Right renal cortex interstitium (tissue), 3 donors: Measurements from ENCODE around the gene IL24. TPM values are rescaled to one million over a fixed set of nuclear protein-coding genes. Genes with fewer than 3 reads are reported as not detected.
"Not testable (repeated sequence)": the region's sequence is repeated elsewhere in the genome, so short reads cannot be mapped to it uniquely, and the experiment has no call there.

ENCODE experiments used
- DNase-seq, 3 donors: peaks; one replicate each; pipeline ENCODE4 v3.0.0-alpha.2; 2013; ENCODE audit warnings: low read depth in 3 of 3, low spot score in 2 of 3
- polyA plus RNA-seq, 3 donors: library from polyadenylated mRNA; unstranded; fragments of 120-200 nt; gene quantifications; one replicate each; pipeline ENCODE4 v1.2.1, GENCODE V29; 2013; ENCODE audit not compliant: insufficient read length in 3 of 3

IL24 gene
- polyA plus RNA-seq, 3 donors = 0.18 to 0.35 (median 0.35) TPM

DNA sequence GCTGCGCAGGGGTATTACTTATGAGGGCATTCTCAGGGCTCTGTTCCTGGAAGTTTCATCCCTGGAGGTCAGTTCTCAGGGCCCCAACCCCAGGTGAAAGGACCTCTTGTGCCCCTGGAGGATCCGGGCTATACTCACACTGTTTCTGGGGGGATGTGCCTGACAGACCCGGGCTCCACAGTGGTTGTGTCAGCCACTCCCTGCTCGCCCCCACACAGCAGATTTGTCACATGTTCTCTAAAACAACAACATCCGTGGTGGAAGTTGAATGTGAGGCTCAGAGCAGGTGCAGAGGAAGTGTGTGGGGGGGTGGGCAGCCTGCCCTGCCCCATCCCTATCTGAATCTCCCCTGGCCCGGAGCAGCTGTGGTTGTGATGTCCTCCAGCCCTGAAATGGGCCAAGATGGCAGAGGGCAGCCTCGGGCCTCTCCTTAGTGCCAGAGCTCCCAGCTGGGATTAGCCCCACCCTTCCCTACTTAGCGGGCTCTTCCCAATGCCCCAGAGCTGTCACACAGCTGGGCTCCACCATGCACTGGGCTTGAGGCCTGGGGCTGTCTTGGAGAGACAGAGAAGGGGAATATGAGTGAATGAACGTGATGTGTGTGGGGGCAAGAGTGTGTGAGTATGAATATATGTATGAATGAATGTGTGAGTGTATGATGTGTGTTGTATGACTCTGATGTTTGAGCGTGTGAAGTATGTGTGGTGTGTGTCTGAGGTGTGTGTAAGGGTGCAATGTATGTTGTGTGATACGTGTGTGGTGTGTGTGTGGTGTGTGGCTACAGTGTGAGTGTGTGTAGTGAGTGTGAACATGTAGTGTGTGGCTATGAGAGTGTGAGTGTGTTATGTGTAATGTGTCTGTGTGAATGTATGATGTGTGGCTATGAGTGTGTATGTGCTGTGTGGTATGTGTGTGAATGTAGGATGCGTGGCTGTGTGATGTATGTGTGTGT is 26.0 kb downstream of the IL24 start:
- no peak for DNase-seq

DNA sequence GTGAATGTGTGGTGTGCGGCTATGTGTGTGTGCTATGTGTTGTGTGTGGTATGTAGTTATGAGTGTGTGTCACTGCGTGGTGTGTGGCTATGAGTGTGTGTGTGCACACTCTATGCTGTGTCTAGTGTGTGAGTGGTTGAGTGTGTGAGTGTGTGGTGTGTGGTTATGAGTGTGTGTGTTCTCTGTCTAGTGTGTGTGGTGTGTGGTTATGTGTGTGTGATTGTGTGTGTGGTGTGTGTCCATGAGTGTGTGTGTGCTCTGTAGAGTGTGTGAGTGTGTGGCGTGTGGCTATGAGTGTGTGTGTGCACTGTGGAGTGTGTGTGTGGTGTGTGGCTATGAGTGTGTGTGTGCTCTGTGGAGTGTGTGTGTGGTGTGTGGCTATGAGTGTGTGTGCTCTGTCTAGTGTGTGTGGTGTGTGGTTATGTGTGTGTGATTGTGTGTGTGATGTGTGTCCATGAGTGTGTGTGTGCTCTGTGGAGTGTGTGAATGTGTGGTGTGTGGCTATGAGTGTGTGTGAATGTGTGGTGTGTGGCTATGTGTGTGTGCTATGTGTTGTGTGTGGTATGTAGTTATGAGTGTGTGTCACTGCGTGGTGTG is 26.8 kb downstream of the IL24 start:
- DNase-seq = not testable (repeated sequence)

DNA sequence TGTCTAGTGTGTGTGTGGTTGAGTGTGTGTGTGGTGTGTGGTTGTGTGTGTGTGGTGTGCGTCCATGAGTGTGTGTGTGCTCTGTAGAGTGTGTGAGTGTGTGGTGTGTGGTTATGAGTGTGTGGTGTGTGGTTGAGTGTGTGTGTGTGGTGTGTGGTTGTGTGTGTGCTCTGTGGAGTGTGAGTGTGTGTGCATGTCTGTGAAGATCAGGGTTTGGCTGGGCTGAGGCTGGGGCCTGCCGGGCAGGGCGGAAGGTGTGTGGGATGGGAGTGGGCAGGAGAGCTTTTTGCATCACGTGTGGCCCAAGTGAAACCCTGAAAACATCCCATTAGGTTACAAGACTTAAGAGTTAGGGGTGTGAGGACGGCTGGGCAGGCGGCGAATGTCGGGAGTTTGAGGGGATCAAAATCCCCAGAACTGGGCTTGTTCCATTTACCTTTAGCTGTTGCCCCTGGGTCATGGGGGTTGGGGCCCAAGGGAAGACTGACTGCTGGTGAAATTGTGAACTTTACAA is 27.4 kb downstream of the IL24 start:
- DNase-seq = no peak

- no peak for DNase-seq
These were observed 28.0 kb downstream of the IL24 start for GRCh38 chr1:206925106-206925736.

DNA sequence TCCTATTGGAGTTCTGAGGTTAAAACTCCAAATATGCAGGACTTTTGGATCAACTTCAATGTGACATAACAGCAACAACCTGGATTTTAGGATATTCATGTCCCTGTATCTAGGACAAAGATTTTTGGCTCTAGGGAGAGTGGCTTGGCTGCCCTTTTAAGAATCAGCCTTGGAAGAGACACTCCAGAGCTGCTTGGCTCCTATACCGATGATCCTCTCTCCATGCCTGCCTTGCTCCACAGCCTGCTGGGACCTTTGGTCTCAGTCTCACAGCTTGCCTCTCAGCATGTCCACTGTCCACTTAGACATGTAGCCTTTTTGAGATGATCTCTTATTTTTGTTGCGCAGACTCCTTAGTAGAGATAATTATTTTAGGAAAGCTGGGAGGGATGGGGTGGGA is 29.0 kb downstream of the IL24 start:
- DNase-seq = no peak

DNA sequence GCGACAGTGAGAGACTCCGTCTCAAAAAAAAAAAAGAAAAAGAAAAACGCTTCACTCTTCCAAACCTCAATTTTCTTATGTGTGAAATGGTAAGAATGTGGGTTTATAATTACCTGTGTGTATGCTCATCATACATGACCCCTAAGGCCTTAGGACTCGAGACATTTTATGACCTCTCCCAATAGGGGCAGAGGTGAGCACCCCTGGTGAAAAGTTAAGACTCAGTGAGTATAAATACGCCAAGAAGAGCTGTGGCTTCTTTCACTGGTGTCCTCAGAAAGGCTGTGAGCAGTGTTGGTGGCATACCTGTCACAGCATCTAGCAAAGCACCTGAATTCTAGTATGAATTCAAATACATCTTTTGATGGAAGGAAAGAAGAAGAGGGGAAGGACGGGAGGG is 32.3 kb downstream of the IL24 start:
- DNase-seq = no peak

- DNase-seq = no peak
These were observed 33.1 kb downstream of the IL24 start for GRCh38 chr1:206930210-206930798.

GRCh38 chr1:206931709-206932108 is 34.5 kb downstream of the IL24 start:
- DNase-seq = no peak

DNA sequence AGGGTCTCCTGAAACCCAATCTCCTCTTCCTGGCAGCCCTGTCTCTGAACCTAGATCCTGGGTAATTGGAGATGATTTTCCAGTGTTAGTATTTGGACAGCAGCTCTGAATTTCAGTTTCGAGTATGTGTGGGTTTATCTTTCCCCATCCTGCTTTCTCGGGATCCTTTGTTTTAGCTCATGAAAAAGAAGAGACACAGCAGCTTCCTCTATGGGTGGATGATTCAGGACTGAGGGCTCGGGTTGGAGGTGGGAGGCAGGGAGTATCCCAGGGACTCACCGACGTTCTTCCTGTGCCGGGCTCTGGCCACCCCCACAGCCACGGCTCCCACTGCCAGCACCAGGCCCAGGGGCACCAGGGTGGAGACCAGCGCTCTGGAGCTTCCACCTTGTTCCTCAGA is 34.9 kb downstream of the IL24 start:
- DNase-seq = no peak

- no peak for DNase-seq
These were observed 36.2 kb downstream of the IL24 start for GRCh38 chr1:206933333-206933945.

GRCh38 chr1:206935491-206936067 is 38.3 kb downstream of the IL24 start:
- no peak for DNase-seq

- no peak for DNase-seq
These were observed 40.2 kb downstream of the IL24 start for GRCh38 chr1:206937425-206937824.

DNA sequence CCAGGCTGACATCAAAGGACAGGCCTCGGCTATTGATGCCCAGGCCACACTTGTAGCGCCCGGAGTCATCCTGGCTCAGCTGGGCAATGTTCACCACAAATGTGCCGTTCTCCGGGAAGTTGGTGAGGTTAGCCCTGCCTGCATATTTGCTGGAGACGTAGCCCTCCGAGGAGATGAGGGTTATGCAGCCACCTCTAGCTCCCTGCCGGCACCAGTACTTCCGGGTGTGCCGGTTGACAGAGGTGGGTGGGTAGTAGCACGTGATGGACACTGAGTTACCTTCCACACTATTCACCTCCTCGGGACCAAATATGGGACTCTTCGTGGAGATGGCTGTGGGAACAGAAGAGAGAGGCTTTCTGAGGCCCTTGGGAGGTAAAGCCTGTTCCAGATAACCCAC is 41.9 kb downstream of the IL24 start:
- no peak for DNase-seq

DNA sequence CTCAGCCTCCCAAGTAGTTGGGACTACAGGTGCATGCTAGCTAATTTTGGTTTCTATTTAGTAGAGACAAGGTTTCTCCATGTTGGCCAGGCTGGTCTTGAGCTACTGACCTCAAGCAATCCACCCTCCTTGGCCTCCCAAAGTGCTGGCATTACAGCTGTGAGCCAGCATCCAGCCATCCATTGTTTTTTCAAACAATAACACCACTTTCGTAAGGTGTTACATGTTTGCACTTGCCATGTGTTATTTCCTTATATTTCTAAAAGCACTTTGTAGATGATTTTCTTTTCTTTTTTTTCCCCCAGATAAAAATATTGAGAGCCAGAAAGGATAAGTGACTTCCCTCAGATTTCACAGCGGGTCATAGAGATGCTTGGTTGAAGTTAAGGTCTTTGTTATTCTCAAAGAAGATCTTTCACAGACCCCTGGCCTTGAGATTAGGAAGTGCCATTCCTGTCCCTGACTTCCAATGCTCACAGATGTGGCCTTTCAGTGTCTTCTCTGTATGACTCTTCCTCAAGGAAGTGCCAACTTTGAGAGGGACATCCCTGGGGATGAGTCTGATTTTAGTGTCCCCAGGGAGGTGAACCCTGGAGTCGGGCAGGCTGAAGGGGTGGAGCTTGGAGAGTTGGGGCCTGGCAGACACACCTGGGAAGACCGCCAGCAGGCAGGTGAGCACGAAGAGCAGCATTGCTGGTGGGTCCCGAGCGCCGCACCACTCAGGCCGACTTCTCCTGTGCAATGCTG is 42.8 kb downstream of the IL24 start:
- no peak for DNase-seq

DNA sequence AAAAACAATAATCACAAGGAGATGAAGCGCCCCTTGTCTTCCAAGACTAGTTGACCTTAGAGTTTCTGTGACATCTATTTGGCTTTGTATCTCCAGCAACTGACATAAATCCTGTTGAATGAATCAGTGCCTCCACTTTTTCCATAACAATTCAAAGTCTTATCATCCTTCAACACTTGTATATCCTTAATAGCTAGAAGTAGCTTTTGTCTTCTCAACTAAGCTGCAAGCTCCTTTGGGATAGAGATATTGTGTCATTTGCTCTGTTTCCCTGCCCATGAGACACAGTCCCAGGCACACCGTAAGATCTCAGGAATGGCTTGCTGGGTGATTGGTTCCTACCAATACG is 43.3 kb downstream of the IL24 start:
- DNase-seq = no peak

GRCh38 chr1:206941766-206942418 is 44.6 kb downstream of the IL24 start:
- DNase-seq = no peak

GRCh38 chr1:206944703-206945102 is 47.5 kb downstream of the IL24 start:
- DNase-seq = no peak

DNA sequence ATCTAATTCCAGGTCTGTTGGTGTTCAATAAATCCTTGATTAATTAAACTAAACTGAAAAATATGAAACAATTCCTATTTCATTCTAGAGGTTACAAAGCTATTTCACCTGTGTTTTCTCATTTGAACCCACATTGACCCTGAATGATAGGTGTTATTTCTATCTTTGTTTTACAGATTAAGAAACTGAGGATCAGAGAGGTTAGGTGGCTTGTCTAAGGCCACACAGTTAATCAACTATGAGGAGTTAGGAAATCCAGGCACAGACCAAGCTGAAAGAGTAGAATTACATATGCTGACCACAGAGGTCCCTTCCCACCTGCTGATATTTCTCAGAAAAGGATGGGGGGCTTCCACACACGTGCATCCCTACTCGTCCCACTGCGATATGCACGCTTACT is 48.5 kb downstream of the IL24 start:
- DNase-seq = no peak

DNA sequence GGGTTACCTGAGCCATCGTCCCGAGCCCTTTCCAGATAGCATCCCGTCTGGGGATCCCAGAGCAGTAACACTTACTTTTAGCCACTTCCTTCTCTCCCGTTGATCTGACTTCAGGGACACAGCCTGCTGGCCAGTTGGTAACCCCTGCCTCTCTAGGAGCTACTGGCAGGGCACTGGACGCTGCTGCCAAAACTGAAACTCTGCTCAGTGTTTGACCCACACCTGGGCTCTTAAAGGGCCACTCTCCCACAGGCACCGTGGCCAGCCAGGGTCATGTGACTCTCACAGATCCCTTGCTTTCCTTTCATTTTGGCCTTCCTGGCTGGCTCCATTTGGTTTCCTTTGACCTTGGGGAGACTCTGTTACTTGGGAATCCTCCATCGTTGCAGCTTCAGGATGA is 49.0 kb downstream of the IL24 start, which contains the start of gene PIGR:
Gene PIGR, minus strand, starts transcription at position 206 of the 400 bp plus-strand sequence. CDS start 5,935 bp downstream, outside the sequence.
- no peak for DNase-seq
